Renal cortex interstitium (tissue), 11 donors: Measurements from ENCODE around the gene MAP3K5. TPM values are rescaled to one million over a fixed set of nuclear protein-coding genes. Genes with fewer than 3 reads are reported as not detected.

Experiments
- DNase-seq, 11 donors: peaks; one replicate each; pipeline ENCODE4 v3.0.0-alpha.2; 2013; ENCODE audit warnings: low read depth in 9 of 11, low spot score in 4 of 11; ENCODE audit errors: extremely low read depth in 1 of 11
- polyA plus RNA-seq, 3 donors: library from polyadenylated mRNA; unstranded; fragments of 120-200 nt; gene quantifications; one replicate each; pipeline ENCODE4 v1.2.1, GENCODE V29; 2013; ENCODE audit not compliant: insufficient read length in 3 of 3

Gene MAP3K5
- polyA plus RNA-seq, 3 donors = 5.1 to 10.0 (median 5.6) TPM

- no peak for DNase-seq
These were observed 209.4 kb downstream of the MAP3K5 start for GRCh38 chr6:136582711-136583471.

GRCh38 chr6:136579800-136580199 lies 212.5 kb downstream of the MAP3K5 start:
- DNase-seq = no peak

- DNase-seq = no peak
These were observed 215.5 kb downstream of the MAP3K5 start for GRCh38 chr6:136576821-136577220.

- no peak for DNase-seq
These were observed 220.8 kb downstream of the MAP3K5 start for GRCh38 chr6:136571496-136571895.

- DNase-seq = no peak
These were observed 221.2 kb downstream of the MAP3K5 start for GRCh38 chr6:136571065-136571464.

GRCh38 chr6:136568129-136568528 lies 224.1 kb downstream of the MAP3K5 start:
- no peak for DNase-seq

GRCh38 chr6:136567688-136568087 lies 224.6 kb downstream of the MAP3K5 start:
- no peak for DNase-seq

GRCh38 chr6:136566851-136567250 lies 225.4 kb downstream of the MAP3K5 start:
- DNase-seq = no peak

GRCh38 chr6:136566007-136566487 lies 226.2 kb downstream of the MAP3K5 start:
- no peak for DNase-seq

- no peak for DNase-seq
These were observed 228.1 kb downstream of the MAP3K5 start for GRCh38 chr6:136564180-136564579.

GRCh38 chr6:136563386-136564152 lies 228.7 kb downstream of the MAP3K5 start:
- no peak for DNase-seq

- no peak for DNase-seq
These were observed 230.1 kb downstream of the MAP3K5 start for GRCh38 chr6:136562211-136562610.

GRCh38 chr6:136553166-136553787 lies 239.0 kb downstream of the MAP3K5 start:
- DNase-seq = no peak

- no peak for DNase-seq
These were observed 240.2 kb downstream of the MAP3K5 start for GRCh38 chr6:136552054-136552453.

GRCh38 chr6:136551103-136551502 lies 241.2 kb downstream of the MAP3K5 start:
- peak in 4 of 11 donors; percentile 6 to 33 (median 24) for DNase-seq

GRCh38 chr6:136550330-136551071 lies 241.8 kb downstream of the MAP3K5 start, which contains the start of gene MAP7:
MAP7 (minus strand) TSS chr6:136550422; CDS start chr6:136550408, 14 bp downstream.
- DNase-seq = peak in 6 of 11 donors; percentile 47 to 69 (median 59)

GRCh38 chr6:136550045-136550329 lies 242.3 kb downstream of the MAP3K5 start:
- no peak for DNase-seq

- DNase-seq = peak in 3 of 11 donors; percentile 14 to 35 (median 23)
These were observed 242.8 kb downstream of the MAP3K5 start for GRCh38 chr6:136549300-136550044.
